IMR-90 (cell line): ENCODE results near the gene AGXT. TPM values are rescaled to one million over a fixed set of nuclear protein-coding genes. Genes with fewer than 3 reads are reported as not detected.

Experiments used
- ATAC-seq: fragments of 200-7000 bp; cut with Tn5 transposase; 2 replicates; pipeline ENCODE4 v1.9.1; 2020; ENCODE audit warnings: low read depth, mild to moderate bottlenecking, moderate library complexity
- BruUV-seq: library from RNA; stranded (reverse); fragments of 400-500 nt; replicated peaks from 2 replicates; lab custom pipeline; 2021; lab: Mats Ljungman, UMichigan
- CTCF ChIA-PET: fragments of 300-600 bp; formaldehyde crosslinking; extraction: SDS; loops from one replicate; lab custom pipeline; 2021; ENCODE audit warnings: antibody characterized with exemption; lab: Yijun Ruan, JAX
- POLR2A ChIA-PET: fragments of 300-600 bp; sonication (Branson Sonifier 250); formaldehyde crosslinking; loops from one replicate; lab custom pipeline; 2022; ENCODE audit warnings: antibody characterized with exemption; ENCODE audit not compliant: unreplicated experiment; lab: Charles Lee
- DNase-seq: peaks from one replicate; pipeline ENCODE4 v3.0.0; 2013
- H2AFZ ChIP-seq: replicated peaks from 2 replicates; pipeline ENCODE3; 2013; ENCODE audit warnings: low read length, mild to moderate bottlenecking; ENCODE audit not compliant: poor library complexity
- H2AK5ac ChIP-seq: 2 replicates; pipeline ENCODE4 v1.6.1; 2013; ENCODE audit warnings: low read depth, low read length, inconsistent platforms
- H2AK9ac ChIP-seq: replicated peaks from 2 replicates; pipeline ENCODE3; 2013; ENCODE audit warnings: mild to moderate bottlenecking, low read depth, low read length, moderate library complexity; ENCODE audit not compliant: poor library complexity
- H2BK120ac ChIP-seq: 2 replicates; pipeline ENCODE4 v1.6.1; 2013; ENCODE audit warnings: low read depth, low read length, inconsistent platforms
- H2BK15ac ChIP-seq: 3 replicates; pipeline ENCODE4 v1.6.1; 2013; ENCODE audit warnings: low read depth, low read length, inconsistent platforms
- H2BK20ac ChIP-seq: 2 replicates; pipeline ENCODE4 v1.6.1; 2013; ENCODE audit warnings: low read depth, mild to moderate bottlenecking, inconsistent platforms, low read length, moderate library complexity
- H2BK5ac ChIP-seq: 2 replicates; pipeline ENCODE4 v1.6.1; 2013; ENCODE audit warnings: mild to moderate bottlenecking, low read depth, low read length, inconsistent platforms; ENCODE audit not compliant: poor library complexity, severe bottlenecking
- H3K14ac ChIP-seq: replicated peaks from 2 replicates; pipeline ENCODE4 v1.6.1; 2013; ENCODE audit warnings: low read depth, low read length, inconsistent platforms
- H3K18ac ChIP-seq: 2 replicates; pipeline ENCODE4 v1.6.1; 2013; ENCODE audit warnings: low read depth, low read length, control low read depth
- H3K23ac ChIP-seq: 2 replicates; pipeline ENCODE4 v1.6.1; 2013; ENCODE audit warnings: low read depth, low read length, inconsistent platforms
- H3K27ac ChIP-seq: 2 replicates; pipeline ENCODE4 v1.5.1; 2013; ENCODE audit warnings: mild to moderate bottlenecking, control low read depth, low read length; ENCODE audit not compliant: insufficient read depth
- H3K27me3 ChIP-seq: 2 replicates; pipeline ENCODE4 v1.6.1; 2013; ENCODE audit warnings: low read length; ENCODE audit not compliant: control insufficient read depth, insufficient read depth
- H3K36me3 ChIP-seq: 2 replicates; pipeline ENCODE4 v1.6.1; 2013; ENCODE audit warnings: low read length, mixed read lengths; ENCODE audit not compliant: control insufficient read depth, insufficient read depth
- H3K4ac ChIP-seq: 2 replicates; pipeline ENCODE4 v1.6.1; 2013; ENCODE audit warnings: low read depth, low read length, inconsistent platforms
- H3K4me1 ChIP-seq: 2 replicates; pipeline ENCODE4 v1.6.1; 2013; ENCODE audit warnings: low read length, mixed read lengths; ENCODE audit not compliant: control insufficient read depth, insufficient read depth
- H3K4me2 ChIP-seq: 2 replicates; pipeline ENCODE4 v1.6.1; 2013; ENCODE audit warnings: low read depth, mild to moderate bottlenecking, control low read depth, low read length, moderate library complexity
- H3K4me3 ChIP-seq: 2 replicates; pipeline ENCODE4 v1.5.1; 2013; ENCODE audit warnings: low read depth, mild to moderate bottlenecking, control low read depth, low read length, moderate library complexity; ENCODE audit not compliant: insufficient read depth
- H3K56ac ChIP-seq: 2 replicates; pipeline ENCODE4 v1.6.1; 2013; ENCODE audit warnings: low read length, inconsistent platforms; ENCODE audit not compliant: insufficient read depth; ENCODE audit errors: extremely low read depth
- H3K79me1 ChIP-seq, 2 experiments: 2 replicates each; pipeline ENCODE4 v1.6.1; 2013; ENCODE audit warnings: low read length in 2 of 2, inconsistent platforms in 1 of 2, low read depth in 1 of 2
- H3K9ac ChIP-seq: 2 replicates; pipeline ENCODE4 v1.6.1; 2013; ENCODE audit warnings: low read depth, low read length, control low read depth
- H3K9me1 ChIP-seq: 2 replicates; pipeline ENCODE4 v1.6.1; 2013; ENCODE audit warnings: low read length, inconsistent platforms; ENCODE audit not compliant: insufficient read depth
- H3K9me3 ChIP-seq: 2 replicates; pipeline ENCODE4 v1.6.1; 2013; ENCODE audit warnings: low read length; ENCODE audit not compliant: control insufficient read depth, insufficient read depth
- H4K20me1 ChIP-seq: 2 replicates; pipeline ENCODE4 v1.6.1; 2013; ENCODE audit warnings: low read length, inconsistent platforms; ENCODE audit not compliant: insufficient read depth
- H4K5ac ChIP-seq: 2 replicates; pipeline ENCODE4 v1.6.1; 2013; ENCODE audit warnings: mild to moderate bottlenecking, low read depth, low read length, control low read depth
- H4K8ac ChIP-seq, 2 experiments: 2 replicates each; pipeline ENCODE4 v1.6.1; 2013; ENCODE audit warnings: low read depth in 2 of 2, low read length in 2 of 2, control low read depth in 1 of 2, inconsistent platforms in 1 of 2
- H4K91ac ChIP-seq: 2 replicates; pipeline ENCODE4 v1.6.1; 2013; ENCODE audit warnings: low read depth, low read length, inconsistent platforms; ENCODE audit not compliant: insufficient read depth
- RCOR1 ChIP-seq: IDR thresholded peaks from 2 replicates; pipeline ENCODE4 v1.6.1; 2012; ENCODE audit warnings: mild to moderate bottlenecking, low read length, improper control_type of control experiment; ENCODE audit not compliant: insufficient replicate concordance
- USF2 ChIP-seq: fragments of 150-350 bp; IDR thresholded peaks from 2 replicates; pipeline ENCODE4 v1.6.1; 2017; ENCODE audit warnings: mild to moderate bottlenecking, antibody characterized with exemption, low read length, low read depth
- WGBS, 2 experiments: methylation state at CpG; one replicate each; pipeline versions ENCODE4 v1.1.5 to v1.1.7; 2013; ENCODE audit warnings: missing lambda C conversion rate in 2 of 2; ENCODE audit not compliant: insufficient read length in 1 of 2; ENCODE audit errors: extremely low coverage in 2 of 2; 5-methylcytosine and 5-hydroxymethylcytosine counted together
- dilution Hi-C: fragments of 300-500 bp; cut with HindIII; formaldehyde crosslinking; loops from one replicate; pipeline ENCODE4 v1.14.3; 2018; ENCODE audit warnings: low sequenced_read_pairs; ENCODE audit not compliant: unreplicated experiment
- in situ Hi-C: fragments of 300-500 bp; cut with MboI; formaldehyde crosslinking; loops from 3 replicates; pipeline ENCODE4 v1.14.3; 2019; ENCODE audit warnings: low sequenced_read_pairs, inconsistent platforms, mixed read lengths
- intact Hi-C: fragments of 100-400 bp; cut with micrococcal nuclease; formaldehyde crosslinking; loops from 2 replicates; pipeline ENCODE4 v1.10.0; 2022
- polyA plus RNA-seq, 3 experiments: library from polyadenylated mRNA; depleted of rRNA; stranded (reverse); fragments of >200 nt; gene quantifications; 2 replicates each; pipeline ENCODE4 v1.2.3, GENCODE V29; 2012; ENCODE audit warnings: low replicate concordance in 1 of 3
- total RNA-seq: library from RNA; depleted of rRNA; stranded (reverse); fragments of >200 nt; gene quantifications from 2 replicates; pipeline ENCODE4 v1.2.3, GENCODE V29; 2012

Gene AGXT
- total and polyA plus RNA-seq, 2 of the 4 experiments (the other 2 are of a cell fraction) = not detected

GRCh38 chr2:240846873-240847595 lies 21.6 kb upstream of the AGXT start:
- no peak for ATAC-seq
- peaks cover 6% of the 10 kb centered on the region; the same call in 1 of the 2 replicates for H4K20me1 ChIP-seq
- no peak overlapping the region for H3K4ac ChIP-seq
- peaks cover 10% of the 10 kb centered on the region for H3K27me3 ChIP-seq
- no peak overlapping the region for H2BK20ac ChIP-seq
- no peak overlapping the region for H3K4me2 ChIP-seq
- H3K23ac ChIP-seq = no peak overlapping the region
- no peak overlapping the region for H2BK120ac ChIP-seq
- no peak overlapping the region for H2BK5ac ChIP-seq
- H3K9ac ChIP-seq = no peak overlapping the region
- POLR2A ChIA-PET = no interaction called here
- no peak overlapping the region for H3K18ac ChIP-seq
- no peak overlapping the region for H2AK9ac ChIP-seq
- DNase-seq = no peak
- no CpG with 5 or more reads among the region's 5 CpGs for WGBS, 2 experiments
- H3K4me1 ChIP-seq = no peaks in the 10 kb centered on the region
- H4K5ac ChIP-seq = no peak overlapping the region
- H3K4me3 ChIP-seq = no peak overlapping the region
- BruUV-seq = no TSS peak
- no peaks in the 10 kb centered on the region for H3K9me3 ChIP-seq
- no peak overlapping the region for H4K91ac ChIP-seq
- H2BK15ac ChIP-seq = no peak overlapping the region
- dilution Hi-C loops = no loop called here
- in situ Hi-C loops = loop anchor here (10.0 kb wide), 1 partner anchor 342 kb away; no protein-coding TSS in a partner anchor
- H2AK5ac ChIP-seq = no peak overlapping the region
- no peak overlapping the region for H2AFZ ChIP-seq
- H3K79me1 ChIP-seq = no peaks in the 10 kb centered on the region
- no peak overlapping the region for H3K14ac ChIP-seq
- H3K56ac ChIP-seq = no peak overlapping the region
- TF ChIP-seq USF2 (no peak), RCOR1 (no peak)
- H3K27ac ChIP-seq = no peak overlapping the region
- H4K8ac ChIP-seq = no peak overlapping the region
- H3K36me3 ChIP-seq = no peaks in the 10 kb centered on the region
- CTCF ChIA-PET = interaction anchor here (0.6 kb wide), 1 partner anchor 470 kb away, joined by 3 read pairs; no protein-coding TSS in a partner anchor
- no peaks in the 10 kb centered on the region for H3K9me1 ChIP-seq
- intact Hi-C loops = no loop called here
